IPS-18a (cell line): ENCODE results near the gene GXYLT1.

ENCODE experiments used
- H3K27ac ChIP-seq: one replicate; pipeline ENCODE4 v1.5.1; 2013; ENCODE audit warnings: low read length
- H3K27me3 ChIP-seq: one replicate; pipeline ENCODE4 v1.6.1; 2013; ENCODE audit warnings: mild to moderate bottlenecking, low read length; ENCODE audit not compliant: control insufficient read depth, insufficient read depth
- H3K36me3 ChIP-seq: one replicate; pipeline ENCODE4 v1.6.1; 2013; ENCODE audit warnings: low read depth, low read length; ENCODE audit not compliant: control insufficient read depth
- H3K4me1 ChIP-seq: one replicate; pipeline ENCODE4 v1.6.1; 2013; ENCODE audit warnings: low read depth, low read length; ENCODE audit not compliant: control insufficient read depth
- H3K4me3 ChIP-seq: one replicate; pipeline ENCODE4 v1.5.1; 2013; ENCODE audit warnings: low read length
- H3K9ac ChIP-seq: one replicate; pipeline ENCODE4 v1.6.1; 2013; ENCODE audit warnings: mild to moderate bottlenecking, low read length, moderate library complexity
- H3K9me3 ChIP-seq: one replicate; pipeline ENCODE4 v1.6.1; 2013; ENCODE audit warnings: low read depth, low read length; ENCODE audit not compliant: control insufficient read depth

Gene GXYLT1

GRCh38 chr12:42031847-42032564, 112.7 kb downstream of the GXYLT1 start:
- Histone ChIP-seq H3K27me3 (no peaks in the 10 kb centered on the region), H3K4me1 (no peaks in the 10 kb centered on the region), H3K4me3 (no peak overlapping the region), H3K27ac (no peak overlapping the region), H3K36me3 (no peaks in the 10 kb centered on the region), H3K9me3 (no peaks in the 10 kb centered on the region), H3K9ac (no peak overlapping the region)
